ENCODE data around the gene PIGK.

The PIGK gene

DNA sequence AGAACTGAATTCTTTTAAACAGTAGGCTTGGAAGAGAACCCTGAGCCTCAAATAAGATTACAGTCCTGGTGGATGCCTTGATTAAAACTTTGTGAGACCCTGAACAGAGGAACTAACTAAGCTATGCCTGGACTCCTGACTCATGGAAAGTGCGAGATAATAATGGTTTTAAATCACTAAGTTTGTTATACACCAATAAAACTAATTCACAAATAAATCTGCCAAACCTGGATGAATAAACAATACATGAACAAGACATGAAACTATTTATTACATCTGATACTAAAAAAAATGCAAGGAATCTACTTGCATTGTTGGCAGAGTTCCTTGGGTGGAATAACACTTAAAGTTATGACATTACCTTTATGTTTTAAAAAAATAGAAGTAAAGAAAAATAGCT is 118.4 kb downstream of the PIGK start:
- H3K79me2 ChIP-seq (ENCODE audit: control insufficient read depth, insufficient read depth, low read length, poor library complexity), result no peaks in the 10 kb centered on the region
- H3K14ac ChIP-seq (ENCODE audit: low read length), result no peak overlapping the region
- H3K27ac ChIP-seq (ENCODE audit: low read depth, low read length), result no peak overlapping the region
- H2BK12ac ChIP-seq (ENCODE audit: low read length), result no peak overlapping the region
- H2BK120ac ChIP-seq (ENCODE audit: insufficient read depth, low read length, poor library complexity), result no peak overlapping the region
- WGBS (ENCODE audit: extremely low coverage, insufficient coverage, insufficient read length), result no CpG with 5 or more reads among the region's 1 CpG
- H3K27me3 ChIP-seq (ENCODE audit: insufficient read depth, low read length), result no peaks in the 10 kb centered on the region
- no peak overlapping the region for H3K9ac ChIP-seq (ENCODE audit: low read length)
- H3K9me3 ChIP-seq (ENCODE audit: insufficient read depth, low read depth, low read length), result no peaks in the 10 kb centered on the region
- no peak overlapping the region for H3K4me2 ChIP-seq (ENCODE audit: low read length)
- H3K4ac ChIP-seq (ENCODE audit: low read depth, low read length), result no peak overlapping the region
- no peak overlapping the region for H4K12ac ChIP-seq (ENCODE audit: low read depth, low read length)
- H2BK5ac ChIP-seq (ENCODE audit: low read depth, low read length, poor library complexity), result no peak overlapping the region
- H3K18ac ChIP-seq (ENCODE audit: low read length), result no peak overlapping the region
- no peak overlapping the region for H4K8ac ChIP-seq (ENCODE audit: low read depth, low read length)
- DNase-seq, result no peak
- H2AFZ ChIP-seq (ENCODE audit: insufficient read depth, low read length, poor library complexity), result no peak overlapping the region
- no peaks in the 10 kb centered on the region for H3K4me1 ChIP-seq (ENCODE audit: control insufficient read depth in 1 of 2, insufficient read depth in 2 of 2, low read length in 2 of 2)
- H3K79me1 ChIP-seq (ENCODE audit: low read length), result no peaks in the 10 kb centered on the region
- no peaks in the 10 kb centered on the region for H3K36me3 ChIP-seq (ENCODE audit: control insufficient read depth in 1 of 2, insufficient read depth in 2 of 2, low read length in 2 of 2)
- no peak overlapping the region for H4K91ac ChIP-seq (ENCODE audit: low read depth, low read length)
- H3K4me3 ChIP-seq (ENCODE audit: low read depth, low read length), result no peak overlapping the region
- no peak overlapping the region for H3K23ac ChIP-seq (ENCODE audit: low read length)
- no peak overlapping the region for H2AK5ac ChIP-seq (ENCODE audit: low read length)

DNA sequence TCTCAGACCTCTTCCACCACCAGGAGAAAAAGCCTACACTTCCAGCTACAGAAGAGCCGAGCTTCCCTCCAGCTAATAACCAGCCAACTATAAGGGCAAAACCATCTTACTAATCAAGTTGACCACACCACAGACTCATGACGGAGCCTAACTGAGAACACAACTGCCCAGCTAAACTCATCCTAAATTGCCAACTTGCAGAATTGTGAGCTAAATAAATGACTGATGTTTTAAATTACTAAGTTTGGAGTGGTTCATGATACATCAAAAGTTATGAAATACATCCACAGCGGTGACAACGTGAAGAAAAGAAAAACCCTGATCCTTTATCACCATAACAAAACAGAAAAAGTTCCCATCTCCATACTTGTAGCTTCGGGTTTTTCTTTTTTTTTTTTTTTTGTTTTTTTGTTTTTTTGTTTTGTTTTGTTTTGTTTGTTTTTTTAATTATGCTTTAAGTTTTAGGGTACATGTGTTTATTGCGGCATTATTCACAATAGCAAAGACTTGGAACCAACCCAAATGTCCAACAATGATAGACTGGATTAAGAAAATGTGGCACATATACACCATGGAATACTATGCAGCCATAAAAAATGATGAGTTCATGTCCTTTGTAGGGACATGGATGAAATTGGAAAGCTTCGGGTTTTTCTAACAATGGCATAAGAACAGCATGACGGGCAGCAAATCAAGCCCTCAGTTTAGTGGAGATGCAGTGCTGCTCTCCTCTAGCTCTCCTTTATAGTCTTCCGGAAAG is 122.6 kb downstream of the PIGK start:
- DNase-seq, result no peak
- no peak overlapping the region for H3K4ac ChIP-seq (ENCODE audit: low read depth, low read length)
- no peak overlapping the region for H3K27ac ChIP-seq (ENCODE audit: low read depth, low read length)
- H2AK5ac ChIP-seq (ENCODE audit: low read length), result no peak overlapping the region
- H3K79me2 ChIP-seq (ENCODE audit: control insufficient read depth, insufficient read depth, low read length, poor library complexity), result no peaks in the 10 kb centered on the region
- no CpG with 5 or more reads among the region's 9 CpGs for WGBS (ENCODE audit: extremely low coverage, insufficient coverage, insufficient read length)
- no peaks in the 10 kb centered on the region for H3K36me3 ChIP-seq (ENCODE audit: control insufficient read depth in 1 of 2, insufficient read depth in 2 of 2, low read length in 2 of 2)
- H3K9me3 ChIP-seq (ENCODE audit: insufficient read depth, low read depth, low read length), result no peaks in the 10 kb centered on the region
- H4K91ac ChIP-seq (ENCODE audit: low read depth, low read length), result no peak overlapping the region
- H2AFZ ChIP-seq (ENCODE audit: insufficient read depth, low read length, poor library complexity), result no peak overlapping the region
- H2BK5ac ChIP-seq (ENCODE audit: low read depth, low read length, poor library complexity), result no peak overlapping the region
- no peak overlapping the region for H3K4me3 ChIP-seq (ENCODE audit: low read depth, low read length)
- no peak overlapping the region for H3K9ac ChIP-seq (ENCODE audit: low read length)
- H3K4me2 ChIP-seq (ENCODE audit: low read length), result no peak overlapping the region
- H3K14ac ChIP-seq (ENCODE audit: low read length), result no peak overlapping the region
- no peaks in the 10 kb centered on the region for H3K27me3 ChIP-seq (ENCODE audit: insufficient read depth, low read length)
- H3K79me1 ChIP-seq (ENCODE audit: low read length), result no peaks in the 10 kb centered on the region
- no peak overlapping the region for H4K8ac ChIP-seq (ENCODE audit: low read depth, low read length)
- no peak overlapping the region for H3K23ac ChIP-seq (ENCODE audit: low read length)
- H4K12ac ChIP-seq (ENCODE audit: low read depth, low read length), result no peak overlapping the region
- H3K18ac ChIP-seq (ENCODE audit: low read length), result no peak overlapping the region
- no peaks in the 10 kb centered on the region for H3K4me1 ChIP-seq (ENCODE audit: control insufficient read depth in 1 of 2, insufficient read depth in 2 of 2, low read length in 2 of 2)
- H2BK12ac ChIP-seq (ENCODE audit: low read length), result no peak overlapping the region
- H2BK120ac ChIP-seq (ENCODE audit: insufficient read depth, low read length, poor library complexity), result no peak overlapping the region

DNA sequence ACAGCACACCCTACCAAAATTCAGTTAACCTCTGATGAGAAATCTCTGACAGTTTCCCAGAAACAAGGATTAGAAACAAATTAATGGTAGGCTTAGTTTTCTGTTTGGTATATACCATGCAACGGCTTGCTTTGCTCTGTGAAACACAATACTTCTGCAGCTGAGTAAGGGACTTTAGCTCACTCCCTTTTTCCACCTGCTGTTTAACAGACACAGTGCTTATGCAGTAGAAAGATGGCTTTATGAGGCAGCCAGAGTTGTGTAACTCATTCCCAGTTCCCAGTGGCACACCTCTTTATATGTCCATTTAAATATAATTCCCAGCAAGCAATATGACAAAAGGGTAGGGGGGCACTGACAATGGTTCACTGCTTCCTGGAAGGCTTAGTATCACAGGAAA is 124.0 kb downstream of the PIGK start:
- Histone ChIP-seq H2BK5ac (ENCODE audit: low read depth, low read length, poor library complexity) (no peak overlapping the region), H2AK5ac (ENCODE audit: low read length) (no peak overlapping the region), H3K36me3 (ENCODE audit: control insufficient read depth in 1 of 2, insufficient read depth in 2 of 2, low read length in 2 of 2) (no peaks in the 10 kb centered on the region), H4K12ac (ENCODE audit: low read depth, low read length) (no peak overlapping the region), H3K79me2 (ENCODE audit: control insufficient read depth, insufficient read depth, low read length, poor library complexity) (no peaks in the 10 kb centered on the region), H3K4me3 (ENCODE audit: low read depth, low read length) (no peak overlapping the region), H3K23ac (ENCODE audit: low read length) (no peak overlapping the region), H3K4me2 (ENCODE audit: low read length) (no peak overlapping the region), H3K79me1 (ENCODE audit: low read length) (no peaks in the 10 kb centered on the region), H2BK120ac (ENCODE audit: insufficient read depth, low read length, poor library complexity) (no peak overlapping the region), H4K8ac (ENCODE audit: low read depth, low read length) (no peak overlapping the region), H4K91ac (ENCODE audit: low read depth, low read length) (no peak overlapping the region), H3K14ac (ENCODE audit: low read length) (no peak overlapping the region), H3K4ac (ENCODE audit: low read depth, low read length) (no peak overlapping the region), H2AFZ (ENCODE audit: insufficient read depth, low read length, poor library complexity) (no peak overlapping the region), H3K9me3 (ENCODE audit: insufficient read depth, low read depth, low read length) (no peaks in the 10 kb centered on the region), H3K18ac (ENCODE audit: low read length) (no peak overlapping the region), H3K9ac (ENCODE audit: low read length) (no peak overlapping the region), H3K27ac (ENCODE audit: low read depth, low read length) (no peak overlapping the region), H3K27me3 (ENCODE audit: insufficient read depth, low read length) (no peaks in the 10 kb centered on the region), H3K4me1 (ENCODE audit: control insufficient read depth in 1 of 2, insufficient read depth in 2 of 2, low read length in 2 of 2) (no peaks in the 10 kb centered on the region), H2BK12ac (ENCODE audit: low read length) (no peak overlapping the region)
- WGBS (ENCODE audit: extremely low coverage, insufficient coverage, insufficient read length), result no CpG with 5 or more reads among the region's 1 CpG
- DNase-seq, result no peak

DNA sequence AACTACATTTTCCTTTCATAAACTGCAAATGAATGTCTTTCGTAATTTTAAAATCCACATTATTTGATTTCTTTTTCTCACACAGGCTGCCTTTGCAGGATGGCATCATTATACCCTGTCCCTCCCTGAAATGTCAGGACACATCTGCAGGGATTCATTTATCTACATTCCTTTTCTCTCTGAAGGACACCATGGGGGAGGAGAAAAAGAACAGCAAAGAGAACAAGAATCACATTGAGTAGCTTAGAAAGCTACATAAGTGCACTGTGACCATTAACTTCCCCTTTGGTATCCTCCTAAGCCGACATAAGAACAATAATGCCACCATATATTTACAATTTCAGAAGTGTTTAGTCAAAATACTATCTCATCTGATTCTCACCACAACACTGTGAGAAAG is 129.5 kb downstream of the PIGK start:
- Histone ChIP-seq H3K4ac (ENCODE audit: low read depth, low read length) (no peak overlapping the region), H3K27me3 (ENCODE audit: insufficient read depth, low read length) (no peaks in the 10 kb centered on the region), H3K9ac (ENCODE audit: low read length) (no peak overlapping the region), H2BK5ac (ENCODE audit: low read depth, low read length, poor library complexity) (no peak overlapping the region), H2BK12ac (ENCODE audit: low read length) (no peak overlapping the region), H3K4me3 (ENCODE audit: low read depth, low read length) (no peak overlapping the region), H4K91ac (ENCODE audit: low read depth, low read length) (no peak overlapping the region), H3K14ac (ENCODE audit: low read length) (no peak overlapping the region), H3K9me3 (ENCODE audit: insufficient read depth, low read depth, low read length) (no peaks in the 10 kb centered on the region), H2BK120ac (ENCODE audit: insufficient read depth, low read length, poor library complexity) (no peak overlapping the region), H3K79me1 (ENCODE audit: low read length) (no peaks in the 10 kb centered on the region), H3K36me3 (ENCODE audit: control insufficient read depth in 1 of 2, insufficient read depth in 2 of 2, low read length in 2 of 2) (no peaks in the 10 kb centered on the region), H3K79me2 (ENCODE audit: control insufficient read depth, insufficient read depth, low read length, poor library complexity) (no peaks in the 10 kb centered on the region), H4K8ac (ENCODE audit: low read depth, low read length) (no peak overlapping the region), H4K12ac (ENCODE audit: low read depth, low read length) (no peak overlapping the region), H3K4me1 (ENCODE audit: control insufficient read depth in 1 of 2, insufficient read depth in 2 of 2, low read length in 2 of 2) (no peaks in the 10 kb centered on the region), H3K27ac (ENCODE audit: low read depth, low read length) (no peak overlapping the region), H2AK5ac (ENCODE audit: low read length) (no peak overlapping the region), H3K18ac (ENCODE audit: low read length) (no peak overlapping the region), H3K23ac (ENCODE audit: low read length) (no peak overlapping the region), H3K4me2 (ENCODE audit: low read length) (no peak overlapping the region), H2AFZ (ENCODE audit: insufficient read depth, low read length, poor library complexity) (no peak overlapping the region)
- WGBS (ENCODE audit: extremely low coverage, insufficient coverage, insufficient read length), result no CpG with 5 or more reads among the region's 2 CpGs
- DNase-seq, result no peak

Data from trophoblast cell (in vitro differentiated cells and primary cell).